ENCODE results near the gene DYDC1.

Gene DYDC1

DNA sequence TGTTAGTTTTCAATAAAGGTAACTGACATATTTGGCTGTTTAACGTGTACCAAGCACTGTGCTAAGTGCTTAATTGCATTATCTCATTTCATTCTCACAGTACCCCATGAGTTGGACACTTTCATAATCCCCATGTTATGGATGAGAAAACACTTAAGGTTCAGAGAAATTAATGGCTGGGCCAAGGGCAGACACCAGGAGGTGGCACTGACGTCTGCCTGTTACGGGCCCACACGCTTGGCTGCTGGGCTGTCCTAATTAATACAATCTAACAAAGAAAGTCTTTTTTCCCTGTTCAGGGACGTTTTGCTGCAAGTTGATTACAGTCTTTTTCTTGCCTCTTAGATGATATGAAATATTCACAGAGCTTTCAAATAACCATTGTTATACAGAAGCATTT is 16.1 kb upstream of the DYDC1 start:
- TF ChIP-seq, protein P1, sequence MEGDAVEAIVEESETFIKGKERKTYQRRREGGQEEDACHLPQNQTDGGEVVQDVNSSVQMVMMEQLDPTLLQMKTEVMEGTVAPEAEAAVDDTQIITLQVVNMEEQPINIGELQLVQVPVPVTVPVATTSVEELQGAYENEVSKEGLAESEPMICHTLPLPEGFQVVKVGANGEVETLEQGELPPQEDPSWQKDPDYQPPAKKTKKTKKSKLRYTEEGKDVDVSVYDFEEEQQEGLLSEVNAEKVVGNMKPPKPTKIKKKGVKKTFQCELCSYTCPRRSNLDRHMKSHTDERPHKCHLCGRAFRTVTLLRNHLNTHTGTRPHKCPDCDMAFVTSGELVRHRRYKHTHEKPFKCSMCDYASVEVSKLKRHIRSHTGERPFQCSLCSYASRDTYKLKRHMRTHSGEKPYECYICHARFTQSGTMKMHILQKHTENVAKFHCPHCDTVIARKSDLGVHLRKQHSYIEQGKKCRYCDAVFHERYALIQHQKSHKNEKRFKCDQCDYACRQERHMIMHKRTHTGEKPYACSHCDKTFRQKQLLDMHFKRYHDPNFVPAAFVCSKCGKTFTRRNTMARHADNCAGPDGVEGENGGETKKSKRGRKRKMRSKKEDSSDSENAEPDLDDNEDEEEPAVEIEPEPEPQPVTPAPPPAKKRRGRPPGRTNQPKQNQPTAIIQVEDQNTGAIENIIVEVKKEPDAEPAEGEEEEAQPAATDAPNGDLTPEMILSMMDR (IDR thresholded peaks at IDR 0.05; ENCODE audit: insufficient read depth, low read length): no peak
- no peak for TF ChIP-seq GABPA (IDR thresholded peaks at IDR 0.05; ENCODE audit: low read depth)
- TF ChIP-seq SPI1 (IDR thresholded peaks at IDR 0.05; ENCODE audit: borderline replicate concordance, low read depth): no peak
- TF ChIP-seq, protein P2, sequence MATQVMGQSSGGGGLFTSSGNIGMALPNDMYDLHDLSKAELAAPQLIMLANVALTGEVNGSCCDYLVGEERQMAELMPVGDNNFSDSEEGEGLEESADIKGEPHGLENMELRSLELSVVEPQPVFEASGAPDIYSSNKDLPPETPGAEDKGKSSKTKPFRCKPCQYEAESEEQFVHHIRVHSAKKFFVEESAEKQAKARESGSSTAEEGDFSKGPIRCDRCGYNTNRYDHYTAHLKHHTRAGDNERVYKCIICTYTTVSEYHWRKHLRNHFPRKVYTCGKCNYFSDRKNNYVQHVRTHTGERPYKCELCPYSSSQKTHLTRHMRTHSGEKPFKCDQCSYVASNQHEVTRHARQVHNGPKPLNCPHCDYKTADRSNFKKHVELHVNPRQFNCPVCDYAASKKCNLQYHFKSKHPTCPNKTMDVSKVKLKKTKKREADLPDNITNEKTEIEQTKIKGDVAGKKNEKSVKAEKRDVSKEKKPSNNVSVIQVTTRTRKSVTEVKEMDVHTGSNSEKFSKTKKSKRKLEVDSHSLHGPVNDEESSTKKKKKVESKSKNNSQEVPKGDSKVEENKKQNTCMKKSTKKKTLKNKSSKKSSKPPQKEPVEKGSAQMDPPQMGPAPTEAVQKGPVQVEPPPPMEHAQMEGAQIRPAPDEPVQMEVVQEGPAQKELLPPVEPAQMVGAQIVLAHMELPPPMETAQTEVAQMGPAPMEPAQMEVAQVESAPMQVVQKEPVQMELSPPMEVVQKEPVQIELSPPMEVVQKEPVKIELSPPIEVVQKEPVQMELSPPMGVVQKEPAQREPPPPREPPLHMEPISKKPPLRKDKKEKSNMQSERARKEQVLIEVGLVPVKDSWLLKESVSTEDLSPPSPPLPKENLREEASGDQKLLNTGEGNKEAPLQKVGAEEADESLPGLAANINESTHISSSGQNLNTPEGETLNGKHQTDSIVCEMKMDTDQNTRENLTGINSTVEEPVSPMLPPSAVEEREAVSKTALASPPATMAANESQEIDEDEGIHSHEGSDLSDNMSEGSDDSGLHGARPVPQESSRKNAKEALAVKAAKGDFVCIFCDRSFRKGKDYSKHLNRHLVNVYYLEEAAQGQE (IDR thresholded peaks at IDR 0.05; ENCODE audit: insufficient replicate concordance, low read depth): no peak
- TF ChIP-seq POLR2AphosphoS5 (IDR thresholded peaks at IDR 0.05; ENCODE audit: low read depth): no peak
- H3K27me3 ChIP-seq (ENCODE audit: insufficient read depth, poor library complexity, severe bottlenecking): no peaks in the 10 kb centered on the region
- no peak overlapping the region for H3K27ac ChIP-seq (replicated peaks)
- no peak overlapping the region for H3K4me3 ChIP-seq (replicated peaks; ENCODE audit: insufficient read depth, low read length)
- DNase-seq (ENCODE audit: low read depth in 1 of 2, low spot score in 1 of 2): no peak

DNA sequence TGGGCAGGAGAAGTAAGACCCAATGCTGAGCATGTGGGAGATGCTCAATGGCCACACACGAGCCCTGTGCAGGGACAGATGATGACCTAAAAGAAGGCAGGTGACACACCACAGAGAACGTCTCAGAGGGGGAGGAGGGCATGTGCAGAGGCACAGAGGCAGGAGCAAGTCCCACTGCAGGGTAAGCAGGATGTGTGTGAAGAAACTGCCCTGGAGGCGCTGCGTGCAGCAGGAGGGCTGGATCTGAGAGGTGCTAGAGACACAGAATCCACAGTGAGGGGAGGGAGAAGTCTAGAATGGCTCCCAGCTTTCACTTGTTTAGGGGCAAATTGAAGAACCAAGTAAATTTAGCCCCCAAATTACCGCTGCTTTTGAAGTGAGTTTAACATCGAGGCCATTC is 14.9 kb upstream of the DYDC1 start:
- Histone ChIP-seq H3K27me3 (ENCODE audit: insufficient read depth, poor library complexity, severe bottlenecking) (no peaks in the 10 kb centered on the region), H3K27ac (replicated peaks) (no peak overlapping the region), H3K4me3 (replicated peaks; ENCODE audit: insufficient read depth, low read length) (no peak overlapping the region)
- TF ChIP-seq GABPA (IDR thresholded peaks at IDR 0.05; ENCODE audit: low read depth) (no peak), POLR2AphosphoS5 (IDR thresholded peaks at IDR 0.05; ENCODE audit: low read depth) (no peak), SPI1 (IDR thresholded peaks at IDR 0.05; ENCODE audit: borderline replicate concordance, low read depth) (no peak)
- TF ChIP-seq, protein P2 (IDR thresholded peaks at IDR 0.05; ENCODE audit: insufficient replicate concordance, low read depth): no peak
- TF ChIP-seq, protein P1 (IDR thresholded peaks at IDR 0.05; ENCODE audit: insufficient read depth, low read length): no peak
- DNase-seq (ENCODE audit: low read depth in 1 of 2, low spot score in 1 of 2): no peak

DNA sequence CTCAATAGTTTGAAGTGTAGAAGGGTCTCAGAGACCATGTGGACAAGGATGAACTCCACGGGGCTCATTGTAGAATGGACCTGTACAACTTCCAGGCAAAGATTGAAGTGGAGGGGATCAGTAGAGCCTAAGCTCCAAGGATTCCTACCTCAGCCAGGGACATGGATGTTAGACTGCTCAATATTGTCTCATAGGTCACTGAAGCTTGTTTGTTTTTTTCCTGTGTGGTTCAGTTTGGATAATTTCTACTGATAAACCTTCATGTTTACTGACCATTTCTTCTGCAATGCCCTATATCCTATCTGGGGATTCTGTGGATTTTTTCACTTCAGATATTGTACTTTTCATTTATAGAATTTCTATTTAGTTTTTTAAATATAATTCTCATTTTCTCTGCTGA is 9.0 kb upstream of the DYDC1 start:
- TF ChIP-seq, protein P2 (IDR thresholded peaks at IDR 0.05; ENCODE audit: insufficient replicate concordance, low read depth): no peak
- TF ChIP-seq SPI1 (IDR thresholded peaks at IDR 0.05; ENCODE audit: borderline replicate concordance, low read depth) (no peak), POLR2AphosphoS5 (IDR thresholded peaks at IDR 0.05; ENCODE audit: low read depth) (no peak), GABPA (IDR thresholded peaks at IDR 0.05; ENCODE audit: low read depth) (no peak)
- TF ChIP-seq, protein P1 (IDR thresholded peaks at IDR 0.05; ENCODE audit: insufficient read depth, low read length): no peak
- H3K27ac ChIP-seq (replicated peaks): no peak overlapping the region
- H3K4me3 ChIP-seq (replicated peaks; ENCODE audit: insufficient read depth, low read length): no peak overlapping the region
- no peak for DNase-seq (ENCODE audit: low read depth in 1 of 2, low spot score in 1 of 2)
- no peaks in the 10 kb centered on the region for H3K27me3 ChIP-seq (ENCODE audit: insufficient read depth, poor library complexity, severe bottlenecking)
